ENCODE measurements around the gene SMPD1.

SMPD1 gene

GRCh38 chr11:6427516-6427915 is 37.2 kb downstream of the SMPD1 start:
- Histone ChIP-seq H4K20me1 (ENCODE audit: insufficient read depth, low read length) (no peaks in the 10 kb centered on the region), H3K27ac (ENCODE audit: low read length) (no peak overlapping the region), H3K9me3 (replicated peaks; ENCODE audit: insufficient read depth, low read length) (no peaks in the 10 kb centered on the region), H2AFZ (ENCODE audit: low read length) (no peak overlapping the region), H3K79me2 (ENCODE audit: low read length) (no peaks in the 10 kb centered on the region), H3K27me3 (replicated peaks; ENCODE audit: insufficient read depth, low read length) (no peaks in the 10 kb centered on the region), H3K4me2 (ENCODE audit: low read depth, low read length) (no peak overlapping the region), H3K4me1 (ENCODE audit: low read length) (no peaks in the 10 kb centered on the region), H3K9me2 (replicated peaks; ENCODE audit: insufficient read depth, low read length) (no peaks in the 10 kb centered on the region), H3F3A (ENCODE audit: insufficient read depth, low read length) (no peaks in the 10 kb centered on the region), H3K4me3 (ENCODE audit: low read length) (no peak overlapping the region), H3K36me3 (replicated peaks; ENCODE audit: insufficient read depth, low read length) (no peaks in the 10 kb centered on the region), H3K9ac (ENCODE audit: low read length) (no peak overlapping the region)
- no peak for DNase-seq
- no peak for TF ChIP-seq EZH2 (optimal IDR thresholded peaks at IDR 0.05; ENCODE audit: low read depth, low read length)
- no peak for TF ChIP-seq EZH2phosphoT487 (IDR thresholded peaks at IDR 0.05; ENCODE audit: low read length)
- no peak for TF ChIP-seq CTCF (IDR thresholded peaks at IDR 0.05; ENCODE audit: low read length)

GRCh38 chr11:6431861-6432260 is 41.6 kb downstream of the SMPD1 start:
- Histone ChIP-seq H3K4me2 (ENCODE audit: low read depth, low read length) (no peak overlapping the region), H4K20me1 (ENCODE audit: insufficient read depth, low read length) (no peaks in the 10 kb centered on the region), H2AFZ (ENCODE audit: low read length) (no peak overlapping the region), H3K9me2 (replicated peaks; ENCODE audit: insufficient read depth, low read length) (no peaks in the 10 kb centered on the region), H3K79me2 (ENCODE audit: low read length) (no peaks in the 10 kb centered on the region), H3F3A (ENCODE audit: insufficient read depth, low read length) (no peaks in the 10 kb centered on the region), H3K9me3 (replicated peaks; ENCODE audit: insufficient read depth, low read length) (no peaks in the 10 kb centered on the region), H3K4me3 (ENCODE audit: low read length) (no peak overlapping the region), H3K4me1 (ENCODE audit: low read length) (no peaks in the 10 kb centered on the region), H3K27me3 (replicated peaks; ENCODE audit: insufficient read depth, low read length) (no peaks in the 10 kb centered on the region), H3K36me3 (replicated peaks; ENCODE audit: insufficient read depth, low read length) (no peaks in the 10 kb centered on the region), H3K9ac (ENCODE audit: low read length) (no peak overlapping the region), H3K27ac (ENCODE audit: low read length) (no peak overlapping the region)
- no peak for TF ChIP-seq CTCF (IDR thresholded peaks at IDR 0.05; ENCODE audit: low read length)
- no peak for TF ChIP-seq EZH2phosphoT487 (IDR thresholded peaks at IDR 0.05; ENCODE audit: low read length)
- TF ChIP-seq EZH2 (optimal IDR thresholded peaks at IDR 0.05; ENCODE audit: low read depth, low read length) = no peak
- DNase-seq = no peak

GRCh38 chr11:6433998-6434660 is 43.9 kb downstream of the SMPD1 start:
- H3K4me2 ChIP-seq (ENCODE audit: low read depth, low read length) = no peak overlapping the region
- H3K9me3 ChIP-seq (replicated peaks; ENCODE audit: insufficient read depth, low read length) = no peaks in the 10 kb centered on the region
- DNase-seq = no peak
- no peaks in the 10 kb centered on the region for H3K27me3 ChIP-seq (replicated peaks; ENCODE audit: insufficient read depth, low read length)
- H3K79me2 ChIP-seq (ENCODE audit: low read length) = no peaks in the 10 kb centered on the region
- no peak for TF ChIP-seq EZH2phosphoT487 (IDR thresholded peaks at IDR 0.05; ENCODE audit: low read length)
- no peak for TF ChIP-seq CTCF (IDR thresholded peaks at IDR 0.05; ENCODE audit: low read length)
- no peak for TF ChIP-seq EZH2 (optimal IDR thresholded peaks at IDR 0.05; ENCODE audit: low read depth, low read length)
- H3K4me1 ChIP-seq (ENCODE audit: low read length) = no peaks in the 10 kb centered on the region
- no peak overlapping the region for H3K4me3 ChIP-seq (ENCODE audit: low read length)
- no peaks in the 10 kb centered on the region for H3K36me3 ChIP-seq (replicated peaks; ENCODE audit: insufficient read depth, low read length)
- no peak overlapping the region for H3K27ac ChIP-seq (ENCODE audit: low read length)
- no peaks in the 10 kb centered on the region for H3K9me2 ChIP-seq (replicated peaks; ENCODE audit: insufficient read depth, low read length)
- no peaks in the 10 kb centered on the region for H3F3A ChIP-seq (ENCODE audit: insufficient read depth, low read length)
- no peak overlapping the region for H2AFZ ChIP-seq (ENCODE audit: low read length)
- H3K9ac ChIP-seq (ENCODE audit: low read length) = no peak overlapping the region
- no peaks in the 10 kb centered on the region for H4K20me1 ChIP-seq (ENCODE audit: insufficient read depth, low read length)
